Measurements from ENCODE around the gene SVBP. TPM values are rescaled to one million over a fixed set of nuclear protein-coding genes. Genes with fewer than 3 reads are reported as not detected.

The SVBP gene, protein sequence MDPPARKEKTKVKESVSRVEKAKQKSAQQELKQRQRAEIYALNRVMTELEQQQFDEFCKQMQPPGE
- 39.9 TPM for polyA plus RNA-seq (2013, experiment 1 of 2)
- 39.5 TPM for polyA plus RNA-seq (2013, experiment 2 of 2)

DNA sequence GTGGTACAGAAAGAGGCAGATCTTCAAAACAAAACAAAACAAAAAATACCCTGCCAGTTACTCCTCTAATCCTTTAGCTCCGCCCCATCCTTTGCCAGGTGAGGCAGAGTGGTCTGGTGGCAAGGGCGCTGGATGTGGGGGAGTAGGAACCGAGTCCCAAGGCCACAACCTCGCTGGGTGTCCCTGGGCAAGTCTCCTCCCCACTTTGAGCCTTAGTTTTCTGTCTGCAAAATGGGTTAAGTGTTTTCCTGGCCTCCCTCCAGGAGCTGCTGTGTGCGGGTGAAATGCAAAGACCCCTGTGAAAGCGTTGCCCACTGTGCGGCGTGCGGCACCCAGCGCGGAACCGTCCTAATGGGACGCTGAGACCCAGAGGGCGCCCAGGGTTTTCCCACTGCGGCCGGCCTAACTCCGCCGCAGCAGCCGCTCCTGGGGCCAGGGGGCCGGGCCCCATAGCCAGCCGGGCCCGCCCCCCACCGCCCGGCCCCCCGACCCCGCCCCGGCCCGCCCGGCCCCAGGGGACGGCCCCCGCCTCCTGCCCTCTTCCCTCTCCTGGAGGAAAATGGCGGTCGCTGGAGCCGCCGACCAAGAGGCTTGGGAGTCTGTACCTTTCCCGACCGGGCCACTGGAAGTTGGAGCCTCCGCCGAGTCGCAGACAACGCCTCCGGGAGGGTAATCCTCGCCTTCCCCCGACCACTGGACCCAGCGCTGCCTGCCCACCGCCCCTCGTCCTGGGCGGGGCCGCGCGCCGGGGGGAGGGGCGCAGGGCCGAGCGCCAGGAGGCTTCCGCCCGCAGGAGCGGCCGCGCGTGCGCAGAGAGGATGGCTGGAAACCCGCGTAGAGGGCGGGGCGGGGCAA is at the start of gene SVBP, which contains the start of gene ERMAP:
TSS of gene SVBP (minus strand) at position 813 of the 855 bp plus-strand sequence. CDS start 853 bp downstream, outside the sequence.
TSS of gene ERMAP (plus strand) at position 538 of the 855 bp plus-strand sequence. CDS start 13,327 bp downstream, outside the sequence.
- Histone ChIP-seq H3K18ac (ENCODE audit: low read depth in 1 of 2, low read length in 2 of 2) (peak within 1 kb of the TSS; percentile 99), H2BK5ac (ENCODE audit: low read depth, low read length, poor library complexity, severe bottlenecking) (peak within 1 kb of the TSS; percentile 100), H3K9me3 (ENCODE audit: control insufficient read depth, low read length) (no peaks in the 10 kb centered on the region), H2AFZ (ENCODE audit: low read depth, low read length) (peak within 1 kb of the TSS; percentile 93), H2BK15ac (ENCODE audit: low read depth, poor library complexity, severe bottlenecking) (peak within 1 kb of the TSS; percentile 83), H3K23ac (ENCODE audit: low read length in 2 of 2) (no peak within 1 kb of the TSS), H4K8ac (ENCODE audit: low read length) (peak within 1 kb of the TSS; percentile 100), H3K79me1 (replicated peaks; ENCODE audit: low read length, poor library complexity, severe bottlenecking) (peaks cover 17% of the 10 kb centered on the region), H2BK12ac (ENCODE audit: low read length in 2 of 2) (peak within 1 kb of the TSS; percentile 0 to 92), H3K36me3 (ENCODE audit: control insufficient read depth in 1 of 2, insufficient read depth in 2 of 2, low read depth in 1 of 2, low read length in 2 of 2) (peaks cover 4 to 9% of the 10 kb centered on the region in 2 experiments), H2AK5ac (ENCODE audit: low read length, severe bottlenecking) (peak within 1 kb of the TSS; percentile 83), H3K14ac (ENCODE audit: low read length in 2 of 2) (peak within 1 kb of the TSS in 1 of 2 experiments; percentile 98), H2BK120ac (ENCODE audit: low read depth, low read length) (peak within 1 kb of the TSS; percentile 100), H3K27ac (ENCODE audit: low read length, poor library complexity, severe bottlenecking) (peak within 1 kb of the TSS; percentile 100), H3K4me1 (ENCODE audit: control insufficient read depth, insufficient read depth, low read depth, low read length) (peaks cover 6% of the 10 kb centered on the region), H3K27me3 (ENCODE audit: control insufficient read depth in 1 of 2, insufficient read depth in 1 of 2, low read length in 2 of 2) (no peaks in the 10 kb centered on the region), H4K91ac (ENCODE audit: low read length) (peak within 1 kb of the TSS; percentile 98), H3K9ac (ENCODE audit: low read length) (peak within 1 kb of the TSS; percentile 94), H3K4me2 (ENCODE audit: low read length, poor library complexity, severe bottlenecking) (peak within 1 kb of the TSS; percentile 80), H3K4me3 (ENCODE audit: insufficient read depth in 1 of 2, low read depth in 1 of 2, low read length in 2 of 2) (peak within 1 kb of the TSS; percentile 87 to 98), H3K4ac (ENCODE audit: low read depth in 1 of 2, low read length in 2 of 2) (peak within 1 kb of the TSS; percentile 99)
- 1% methylated on average over 51 of the region's 66 CpGs for WGBS
- DNase-seq = peak; percentile 87

DNA sequence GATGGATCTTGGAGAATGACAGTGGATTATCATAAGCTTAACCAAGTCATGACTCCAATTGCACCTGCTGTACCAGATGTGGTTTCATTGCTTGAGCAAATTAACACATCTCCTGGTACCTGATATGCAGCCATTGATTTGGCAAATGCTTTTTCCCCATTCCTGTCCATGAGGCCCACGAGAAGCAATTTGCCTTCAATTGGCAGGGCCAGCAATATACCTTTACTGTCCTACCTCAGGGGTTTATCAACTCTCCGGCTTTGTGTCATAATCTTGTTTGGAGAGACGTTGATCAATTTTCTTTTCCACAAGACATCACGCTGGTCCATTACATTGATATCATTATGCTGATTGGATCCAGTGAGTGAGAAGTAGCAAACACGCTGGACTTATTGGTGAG is 49.4 kb upstream of the SVBP start:
- H2BK120ac ChIP-seq (ENCODE audit: low read depth, low read length) = no peak overlapping the region
- no peak overlapping the region for H2BK5ac ChIP-seq (ENCODE audit: low read depth, low read length, poor library complexity, severe bottlenecking)
- H3K27ac ChIP-seq (ENCODE audit: low read length, poor library complexity, severe bottlenecking) = no peak overlapping the region
- no peaks in the 10 kb centered on the region for H3K9me3 ChIP-seq (ENCODE audit: control insufficient read depth, low read length)
- H3K36me3 ChIP-seq (ENCODE audit: control insufficient read depth in 1 of 2, insufficient read depth in 2 of 2, low read depth in 1 of 2, low read length in 2 of 2) = no peaks in the 10 kb centered on the region
- no peak overlapping the region for H4K91ac ChIP-seq (ENCODE audit: low read length)
- H2AFZ ChIP-seq (ENCODE audit: low read depth, low read length) = no peak overlapping the region
- no peak overlapping the region for H2AK5ac ChIP-seq (ENCODE audit: low read length, severe bottlenecking)
- peaks cover 4 to 10% of the 10 kb centered on the region in 2 experiments for H3K27me3 ChIP-seq (ENCODE audit: control insufficient read depth in 1 of 2, insufficient read depth in 1 of 2, low read length in 2 of 2)
- H3K4me3 ChIP-seq (ENCODE audit: insufficient read depth in 1 of 2, low read depth in 1 of 2, low read length in 2 of 2) = no peak overlapping the region
- H3K23ac ChIP-seq (ENCODE audit: low read length in 2 of 2) = no peak overlapping the region
- no peaks in the 10 kb centered on the region for H3K4me1 ChIP-seq (ENCODE audit: control insufficient read depth, insufficient read depth, low read depth, low read length)
- no peak for DNase-seq
- H3K4me2 ChIP-seq (ENCODE audit: low read length, poor library complexity, severe bottlenecking) = no peak overlapping the region
- no peak overlapping the region for H2BK12ac ChIP-seq (ENCODE audit: low read length in 2 of 2)
- 68% methylated on average over 4 of the region's 5 CpGs for WGBS
- H2BK15ac ChIP-seq (ENCODE audit: low read depth, poor library complexity, severe bottlenecking) = no peak overlapping the region
- H3K18ac ChIP-seq (ENCODE audit: low read depth in 1 of 2, low read length in 2 of 2) = no peak overlapping the region
- no peaks in the 10 kb centered on the region for H3K79me1 ChIP-seq (replicated peaks; ENCODE audit: low read length, poor library complexity, severe bottlenecking)
- no peak overlapping the region for H3K9ac ChIP-seq (ENCODE audit: low read length)
- H4K8ac ChIP-seq (ENCODE audit: low read length) = no peak overlapping the region
- no peak overlapping the region for H3K4ac ChIP-seq (ENCODE audit: low read depth in 1 of 2, low read length in 2 of 2)
- H3K14ac ChIP-seq (ENCODE audit: low read length in 2 of 2) = no peak overlapping the region

DNA sequence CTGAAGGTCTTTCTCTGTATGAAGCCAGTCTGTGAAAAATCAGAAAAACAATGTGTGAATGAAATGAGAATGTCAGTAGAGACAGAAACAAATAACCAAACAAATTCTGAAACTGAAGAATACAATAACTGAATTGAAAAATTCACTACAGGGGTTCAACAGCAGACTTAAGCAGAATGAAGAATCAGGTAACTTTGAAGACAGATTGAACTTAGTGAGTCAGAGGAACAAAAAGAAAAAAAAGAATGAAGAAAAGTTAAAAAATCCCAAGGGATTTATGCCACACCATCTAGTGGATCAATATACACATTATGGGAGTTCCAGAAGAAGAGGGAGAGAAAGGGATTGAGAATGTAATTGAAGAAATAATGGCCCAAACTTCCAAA is 43.8 kb upstream of the SVBP start:
- Histone ChIP-seq H3K36me3 (ENCODE audit: control insufficient read depth in 1 of 2, insufficient read depth in 2 of 2, low read depth in 1 of 2, low read length in 2 of 2) (no peaks in the 10 kb centered on the region), H2AK5ac (ENCODE audit: low read length, severe bottlenecking) (no peak overlapping the region), H3K4me2 (ENCODE audit: low read length, poor library complexity, severe bottlenecking) (no peak overlapping the region), H2AFZ (ENCODE audit: low read depth, low read length) (no peak overlapping the region), H2BK5ac (ENCODE audit: low read depth, low read length, poor library complexity, severe bottlenecking) (no peak overlapping the region), H2BK15ac (ENCODE audit: low read depth, poor library complexity, severe bottlenecking) (no peak overlapping the region), H3K23ac (ENCODE audit: low read length in 2 of 2) (no peak overlapping the region), H3K79me1 (replicated peaks; ENCODE audit: low read length, poor library complexity, severe bottlenecking) (no peaks in the 10 kb centered on the region), H3K27ac (ENCODE audit: low read length, poor library complexity, severe bottlenecking) (no peak overlapping the region), H3K18ac (ENCODE audit: low read depth in 1 of 2, low read length in 2 of 2) (no peak overlapping the region), H2BK120ac (ENCODE audit: low read depth, low read length) (no peak overlapping the region), H2BK12ac (ENCODE audit: low read length in 2 of 2) (no peak overlapping the region), H3K4me3 (ENCODE audit: insufficient read depth in 1 of 2, low read depth in 1 of 2, low read length in 2 of 2) (no peak overlapping the region), H3K27me3 (ENCODE audit: control insufficient read depth in 1 of 2, insufficient read depth in 1 of 2, low read length in 2 of 2) (peaks cover 8 to 10% of the 10 kb centered on the region in 2 experiments), H4K8ac (ENCODE audit: low read length) (no peak overlapping the region), H3K4ac (ENCODE audit: low read depth in 1 of 2, low read length in 2 of 2) (no peak overlapping the region), H3K4me1 (ENCODE audit: control insufficient read depth, insufficient read depth, low read depth, low read length) (no peaks in the 10 kb centered on the region), H3K9ac (ENCODE audit: low read length) (no peak overlapping the region), H3K14ac (ENCODE audit: low read length in 2 of 2) (no peak overlapping the region), H3K9me3 (ENCODE audit: control insufficient read depth, low read length) (peaks cover 13% of the 10 kb centered on the region), H4K91ac (ENCODE audit: low read length) (no peak overlapping the region)
- DNase-seq = no peak

DNA sequence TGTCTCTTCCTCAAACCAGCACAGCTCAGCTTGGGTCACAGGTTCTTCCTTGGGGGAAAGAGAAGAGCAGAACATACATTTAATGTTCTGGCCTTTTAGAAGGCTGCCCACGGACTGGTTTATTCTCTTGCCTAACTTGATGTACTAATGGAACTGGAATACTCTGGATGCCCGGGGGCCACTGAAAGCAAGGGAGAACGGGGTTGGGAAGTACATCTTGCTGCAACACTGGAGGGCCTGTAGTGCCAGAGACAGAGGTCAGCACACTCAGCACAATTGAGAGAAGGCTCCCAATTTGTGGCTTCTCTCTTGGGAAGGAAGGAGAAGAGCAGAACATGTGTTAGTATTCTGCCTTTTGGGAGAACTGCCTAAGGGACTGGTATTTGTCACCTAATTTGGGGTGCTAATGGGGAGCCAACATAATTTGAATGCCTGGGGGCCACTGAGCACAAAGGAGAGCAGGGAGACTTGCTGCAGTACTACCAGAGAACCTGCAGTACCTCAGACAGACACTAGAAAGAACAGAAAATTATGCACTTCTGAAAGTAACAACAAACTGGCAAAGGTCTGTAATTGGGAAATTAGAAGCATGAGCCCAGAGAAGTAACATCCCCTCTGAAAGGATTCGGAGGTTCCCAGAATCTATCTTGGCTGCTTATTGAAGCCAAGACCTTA is 43.3 kb upstream of the SVBP start:
- Histone ChIP-seq H3K9ac (ENCODE audit: low read length) (no peak overlapping the region), H3K18ac (ENCODE audit: low read depth in 1 of 2, low read length in 2 of 2) (no peak overlapping the region), H3K4me1 (ENCODE audit: control insufficient read depth, insufficient read depth, low read depth, low read length) (no peaks in the 10 kb centered on the region), H3K9me3 (ENCODE audit: control insufficient read depth, low read length) (peaks cover 13% of the 10 kb centered on the region), H2AK5ac (ENCODE audit: low read length, severe bottlenecking) (no peak overlapping the region), H2BK120ac (ENCODE audit: low read depth, low read length) (no peak overlapping the region), H3K27me3 (ENCODE audit: control insufficient read depth in 1 of 2, insufficient read depth in 1 of 2, low read length in 2 of 2) (peaks cover 8 to 9% of the 10 kb centered on the region in 2 experiments), H3K79me1 (replicated peaks; ENCODE audit: low read length, poor library complexity, severe bottlenecking) (no peaks in the 10 kb centered on the region), H3K4me3 (ENCODE audit: insufficient read depth in 1 of 2, low read depth in 1 of 2, low read length in 2 of 2) (no peak overlapping the region), H2AFZ (ENCODE audit: low read depth, low read length) (no peak overlapping the region), H3K23ac (ENCODE audit: low read length in 2 of 2) (no peak overlapping the region), H4K8ac (ENCODE audit: low read length) (no peak overlapping the region), H3K27ac (ENCODE audit: low read length, poor library complexity, severe bottlenecking) (no peak overlapping the region), H4K91ac (ENCODE audit: low read length) (no peak overlapping the region), H3K4me2 (ENCODE audit: low read length, poor library complexity, severe bottlenecking) (no peak overlapping the region), H3K36me3 (ENCODE audit: control insufficient read depth in 1 of 2, insufficient read depth in 2 of 2, low read depth in 1 of 2, low read length in 2 of 2) (no peaks in the 10 kb centered on the region), H2BK12ac (ENCODE audit: low read length in 2 of 2) (no peak overlapping the region), H2BK5ac (ENCODE audit: low read depth, low read length, poor library complexity, severe bottlenecking) (no peak overlapping the region), H2BK15ac (ENCODE audit: low read depth, poor library complexity, severe bottlenecking) (no peak overlapping the region), H3K4ac (ENCODE audit: low read depth in 1 of 2, low read length in 2 of 2) (no peak overlapping the region), H3K14ac (ENCODE audit: low read length in 2 of 2) (no peak overlapping the region)
- DNase-seq = no peak
- WGBS = 71% methylated on average over 4 of the region's 4 CpGs

Measured in mesenchymal stem cell (in vitro differentiated cells and primary cell).